Measurements from ENCODE around the gene PLEKHA7. TPM values are rescaled to one million over a fixed set of nuclear protein-coding genes. Genes with fewer than 3 reads are reported as not detected.

The PLEKHA7 gene
- total RNA-seq, 1 experiment from 2014 or later, result 13.0 TPM

- no peak for TF ChIP-seq ZNF281 (CRISPR knock-in tag; IDR thresholded peaks at IDR 0.05)
- 0 out of 2 replicates have a peak, but pooled peaks have one; percentile 37 for TF ChIP-seq ETV6 (CRISPR knock-in tag; IDR thresholded peaks at IDR 0.05)
- 0 out of 2 replicates have a peak, but pooled peaks have one; percentile 46 for TF ChIP-seq FOXP4 (CRISPR knock-in tag; IDR thresholded peaks at IDR 0.05)
- TF ChIP-seq IRF2 (CRISPR knock-in tag; IDR thresholded peaks at IDR 0.05; ENCODE audit: borderline replicate concordance, low read depth), result no peak
- TF ChIP-seq CREM (CRISPR knock-in tag; IDR thresholded peaks at IDR 0.05), result peak; percentile 82; the same call in 1 of the 2 replicates
- peak; percentile 56; the same call in 1 of the 2 replicates for TF ChIP-seq ARID4B (CRISPR knock-in tag; IDR thresholded peaks at IDR 0.05; ENCODE audit: borderline replicate concordance)
- no peak for TF ChIP-seq ZBTB43 (CRISPR knock-in tag; IDR thresholded peaks at IDR 0.05)
- TF ChIP-seq SP1 (CRISPR knock-in tag; conservative IDR thresholded peaks at IDR 0.05), result 0 out of 2 replicates have a peak, but pooled peaks have one; percentile 41
- TF ChIP-seq CREB1 (CRISPR knock-in tag; IDR thresholded peaks at IDR 0.05), result no peak
- TF ChIP-seq ZNF219 (CRISPR knock-in tag; IDR thresholded peaks at IDR 0.05; ENCODE audit: borderline replicate concordance), result 0 out of 2 replicates have a peak, but pooled peaks have one; percentile 27
- no peak for TF ChIP-seq EMX1 (CRISPR knock-in tag; IDR thresholded peaks at IDR 0.05)
- TF ChIP-seq FOXK1 (CRISPR knock-in tag; IDR thresholded peaks at IDR 0.05), result peak; percentile 71; the same call in 1 of the 2 replicates
- no peak for TF ChIP-seq E2F1 (CRISPR knock-in tag; IDR thresholded peaks at IDR 0.05)
- no peak for TF ChIP-seq SMAD4 (CRISPR knock-in tag; IDR thresholded peaks at IDR 0.05)
- TF ChIP-seq JUN (CRISPR knock-in tag; IDR thresholded peaks at IDR 0.05), result peak; percentile 82; the same call in 1 of the 2 replicates
- TF ChIP-seq ZNF121 (CRISPR knock-in tag; IDR thresholded peaks at IDR 0.05), result peak; percentile 58; the same call in 1 of the 2 replicates
- TF ChIP-seq ATF2 (CRISPR knock-in tag; IDR thresholded peaks at IDR 0.05; ENCODE audit: borderline replicate concordance, low read depth), result no peak
- TF ChIP-seq PRDM15 (CRISPR knock-in tag; IDR thresholded peaks at IDR 0.05), result peak; percentile 41; the same call in 1 of the 2 replicates
- TF ChIP-seq MYBL2 (CRISPR knock-in tag; IDR thresholded peaks at IDR 0.05), result no peak
- no peak for TF ChIP-seq ELF4 (CRISPR knock-in tag; IDR thresholded peaks at IDR 0.05; ENCODE audit: low read depth)
- peak; percentile 49; the same call in 1 of the 2 replicates for TF ChIP-seq MAX (CRISPR knock-in tag; IDR thresholded peaks at IDR 0.05)
Measured at GRCh38 chr11:16738193-16738946, 275.8 kb downstream of the PLEKHA7 start, which contains the start of gene C11orf58 (continued).

All from WTC11 (cell line).